GM21381 (cell line): ENCODE results near the gene PNLIP.

Experiments used
- ATAC-seq: cut with Tn5 transposase; IDR thresholded peaks from one replicate; pipeline ENCODE4 v1.9.1; 2021; ENCODE audit warnings: mild to moderate bottlenecking, moderate library complexity; ENCODE audit not compliant: unreplicated experiment

The PNLIP gene

GRCh38 chr10:116567335-116567734 lies 21.6 kb downstream of the PNLIP start:
- no peak for ATAC-seq

GRCh38 chr10:116574797-116575196 lies 29.1 kb downstream of the PNLIP start:
- no peak for ATAC-seq

- no peak for ATAC-seq
These were observed 42.3 kb downstream of the PNLIP start for GRCh38 chr10:116587878-116588591.

- ATAC-seq, result no peak
These were observed 43.3 kb downstream of the PNLIP start for GRCh38 chr10:116588995-116589394.

GRCh38 chr10:116589926-116590325 lies 44.2 kb downstream of the PNLIP start:
- no peak for ATAC-seq

GRCh38 chr10:116590590-116591444 lies 45.1 kb downstream of the PNLIP start, which contains the start of gene PNLIPRP1:
TSS of gene PNLIPRP1 (plus strand) at chr10:116590959. CDS start at chr10:116591130, 171 bp downstream.
- ATAC-seq, result no peak

GRCh38 chr10:116593139-116593740 lies 47.5 kb downstream of the PNLIP start:
- no peak for ATAC-seq

GRCh38 chr10:116594525-116595035 lies 48.8 kb downstream of the PNLIP start:
- ATAC-seq, result no peak

GRCh38 chr10:116596062-116596461 lies 50.3 kb downstream of the PNLIP start:
- ATAC-seq, result no peak

GRCh38 chr10:116597543-116597942 lies 51.8 kb downstream of the PNLIP start:
- no peak for ATAC-seq

- ATAC-seq, result no peak
These were observed 52.6 kb downstream of the PNLIP start for GRCh38 chr10:116598329-116598728.

- ATAC-seq, result no peak
These were observed 54.3 kb downstream of the PNLIP start for GRCh38 chr10:116599991-116600390.

GRCh38 chr10:116602648-116603400 lies 57.1 kb downstream of the PNLIP start:
- no peak for ATAC-seq

- no peak for ATAC-seq
These were observed 60.3 kb downstream of the PNLIP start for GRCh38 chr10:116606061-116606483.

GRCh38 chr10:116607336-116607735 lies 61.6 kb downstream of the PNLIP start:
- no peak for ATAC-seq

- ATAC-seq, result no peak
These were observed 63.2 kb downstream of the PNLIP start for GRCh38 chr10:116608686-116609594.

GRCh38 chr10:116610443-116611152 lies 64.9 kb downstream of the PNLIP start:
- ATAC-seq, result no peak

- ATAC-seq, result no peak
These were observed 65.4 kb downstream of the PNLIP start for GRCh38 chr10:116611153-116611545.
